Measurements from ENCODE around the gene PEX26.
A peak's percentile ranks its signal among the peaks of the same experiment; 100 is the strongest.
"Not testable (repeated sequence)": the region's sequence is repeated elsewhere in the genome, so short reads cannot be mapped to it uniquely, and the experiment has no call there.

Gene PEX26

GRCh38 chr22:18056807-18057474, 20.8 kb upstream of the PEX26 start:
- no peak for DNase-seq

GRCh38 chr22:18057568-18058209, 20.1 kb upstream of the PEX26 start:
- peak; percentile 98 for DNase-seq

GRCh38 chr22:18058371-18059093, 19.3 kb upstream of the PEX26 start:
- no peak for DNase-seq

GRCh38 chr22:18059094-18059417, 18.7 kb upstream of the PEX26 start:
- DNase-seq: no peak

DNA sequence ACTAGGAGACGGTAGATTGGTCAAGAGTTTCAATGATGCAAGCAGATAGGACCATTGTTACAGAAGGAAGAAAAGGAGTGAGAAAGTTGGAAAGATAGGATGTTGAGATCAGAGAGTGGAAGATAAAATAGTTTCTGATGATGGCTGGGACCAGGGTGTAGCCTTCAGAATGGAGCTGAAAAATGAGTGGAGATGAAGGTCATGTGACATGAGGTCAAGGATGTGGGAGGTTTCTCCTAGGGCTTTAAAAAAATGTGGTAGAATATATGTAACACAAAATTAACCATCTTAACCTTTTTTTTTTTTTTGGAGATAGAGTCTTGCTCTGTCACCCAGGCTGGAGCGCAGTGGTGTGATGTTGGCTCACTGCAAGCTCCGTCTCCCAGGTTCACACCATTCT, 18.3 kb upstream of the PEX26 start:
- no peak for DNase-seq

GRCh38 chr22:18059991-18060390, 17.8 kb upstream of the PEX26 start:
- DNase-seq: no peak

- DNase-seq: peak; percentile 74
Observed at GRCh38 chr22:18060646-18061620, 16.9 kb upstream of the PEX26 start.

GRCh38 chr22:18062421-18062820, 15.4 kb upstream of the PEX26 start:
- no peak for DNase-seq

- DNase-seq: no peak
Observed at GRCh38 chr22:18063306-18063705, 14.5 kb upstream of the PEX26 start.

DNA sequence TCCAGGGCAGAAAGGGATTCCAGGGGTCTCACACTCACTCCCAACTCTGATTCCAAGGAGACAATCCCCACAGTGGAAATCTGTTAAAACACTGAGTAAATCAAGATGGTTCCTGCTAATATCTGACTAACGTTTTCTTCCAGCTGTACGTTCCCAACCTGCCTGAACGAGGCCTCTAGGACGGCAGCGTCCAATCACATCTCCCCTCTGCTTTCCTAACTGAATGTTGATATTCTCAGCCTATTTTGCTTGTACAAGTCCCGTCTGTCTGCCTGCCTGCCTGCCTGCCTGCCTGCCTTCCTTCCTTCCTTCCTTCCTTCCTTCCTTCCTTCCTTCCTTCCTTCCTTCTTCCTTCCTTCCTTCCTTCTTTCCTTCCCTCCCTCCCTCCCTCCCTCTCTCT, 14.1 kb upstream of the PEX26 start:
- not testable (repeated sequence) for DNase-seq

GRCh38 chr22:18064636-18065035, 13.2 kb upstream of the PEX26 start:
- DNase-seq: no peak

DNA sequence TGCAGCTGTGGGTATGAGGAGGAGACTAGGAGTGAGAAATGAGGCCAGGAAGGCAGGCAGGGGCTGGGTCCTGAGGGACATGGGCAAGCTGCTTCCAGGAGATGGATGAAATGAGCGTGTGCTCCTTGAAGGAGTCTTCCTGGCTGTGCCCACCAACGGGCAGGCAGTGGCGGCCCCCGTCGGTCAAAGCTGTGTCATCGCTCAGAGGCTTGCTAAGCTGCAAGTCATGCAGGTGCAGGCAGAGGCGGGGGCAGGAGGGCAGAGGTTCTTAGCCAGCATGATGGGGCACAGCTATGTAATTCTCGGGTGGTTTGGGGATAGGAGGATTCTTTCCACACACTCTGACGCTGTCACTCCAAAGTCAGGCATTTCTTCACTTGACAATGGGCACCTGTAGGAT, 12.5 kb upstream of the PEX26 start:
- no peak for DNase-seq

DNA sequence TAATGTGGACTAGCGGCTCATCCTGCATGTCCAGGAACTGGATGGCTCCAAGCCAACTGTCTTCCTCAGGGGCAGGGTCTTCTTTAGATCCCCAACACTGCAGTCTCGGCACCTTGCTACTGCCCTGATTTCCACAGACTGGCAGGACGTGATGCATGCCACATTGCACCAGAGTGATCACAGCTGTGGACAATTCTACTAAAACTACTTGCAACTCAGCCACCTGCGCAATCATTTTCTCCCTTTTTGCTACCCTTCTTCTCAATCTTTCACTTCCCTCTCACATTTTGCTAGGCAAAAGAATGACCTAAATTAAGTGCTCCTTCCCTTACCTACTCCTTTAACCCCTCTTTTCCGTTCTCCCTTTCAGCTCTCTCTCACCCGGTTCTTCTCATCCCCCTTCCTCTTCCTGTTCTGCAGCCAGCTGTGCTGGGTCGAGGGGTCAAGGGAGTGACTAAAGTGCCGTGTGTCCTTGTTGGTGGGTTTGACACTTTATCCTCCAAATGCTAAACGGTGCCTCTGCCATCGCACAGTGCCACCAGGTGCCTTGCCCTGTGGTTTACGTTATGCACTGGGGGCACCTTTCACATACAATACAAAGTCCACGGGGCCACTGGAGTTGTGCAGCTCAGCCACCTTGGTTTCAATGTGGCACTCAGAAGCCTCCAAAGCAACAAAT, 11.5 kb upstream of the PEX26 start:
- no peak for DNase-seq

DNA sequence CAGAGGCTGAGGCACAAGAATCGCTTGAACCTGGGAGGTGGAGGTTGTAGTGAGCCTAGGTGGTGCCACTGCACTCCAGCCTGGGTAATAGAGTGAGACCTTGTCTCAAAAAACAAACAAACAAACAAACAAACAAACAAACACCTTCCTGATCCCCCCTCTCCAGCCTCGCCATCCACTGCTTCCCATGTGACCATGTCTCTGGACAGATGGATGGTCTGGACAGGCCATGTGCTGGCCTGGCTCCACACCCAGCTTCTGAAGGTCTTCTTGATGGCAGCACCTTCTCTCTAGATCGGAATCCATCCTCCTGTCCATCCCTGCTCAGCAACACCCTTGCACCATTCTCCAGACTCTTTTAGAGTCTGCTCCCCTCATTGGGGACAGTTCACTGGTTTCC, 10.7 kb upstream of the PEX26 start:
- DNase-seq: no peak

DNA sequence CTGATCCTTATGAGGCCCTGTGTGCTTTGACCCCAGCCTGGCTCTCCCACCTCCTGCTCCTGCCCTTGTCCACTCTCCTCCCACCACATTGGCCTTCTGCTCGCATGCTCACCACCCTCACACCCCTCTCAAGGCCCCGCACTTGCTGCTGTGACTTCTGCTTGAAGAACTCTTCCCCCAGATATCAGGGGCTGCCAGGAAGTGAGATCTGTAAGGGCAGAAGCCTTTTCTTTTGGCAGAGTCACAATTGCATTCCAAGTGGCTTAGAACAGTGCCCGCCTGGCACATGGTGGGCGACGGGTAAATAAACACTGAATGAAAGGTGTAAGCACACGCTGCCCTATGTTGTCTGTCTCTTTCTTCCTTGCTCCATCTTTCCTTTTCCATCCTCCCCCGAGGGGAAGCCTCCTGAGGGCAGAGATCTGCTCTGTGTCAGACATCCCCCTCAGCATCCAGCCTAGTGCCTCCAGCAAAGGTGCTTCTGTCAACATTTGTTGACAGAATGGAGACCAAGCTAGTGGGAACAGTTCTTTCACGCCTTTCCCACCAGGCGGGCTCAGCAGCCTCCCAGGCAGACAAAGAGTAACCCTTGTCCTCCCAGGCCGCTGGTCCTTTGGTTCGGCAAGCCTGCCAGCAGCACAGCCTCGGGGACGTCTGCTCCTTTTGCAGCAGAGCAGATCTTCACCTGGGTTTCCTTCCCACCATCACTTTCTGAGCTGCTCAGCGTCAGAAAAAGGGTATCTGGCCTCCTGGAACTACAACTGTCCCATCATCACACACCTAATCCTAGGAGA, 10.0 kb upstream of the PEX26 start:
- no peak for DNase-seq

DNA sequence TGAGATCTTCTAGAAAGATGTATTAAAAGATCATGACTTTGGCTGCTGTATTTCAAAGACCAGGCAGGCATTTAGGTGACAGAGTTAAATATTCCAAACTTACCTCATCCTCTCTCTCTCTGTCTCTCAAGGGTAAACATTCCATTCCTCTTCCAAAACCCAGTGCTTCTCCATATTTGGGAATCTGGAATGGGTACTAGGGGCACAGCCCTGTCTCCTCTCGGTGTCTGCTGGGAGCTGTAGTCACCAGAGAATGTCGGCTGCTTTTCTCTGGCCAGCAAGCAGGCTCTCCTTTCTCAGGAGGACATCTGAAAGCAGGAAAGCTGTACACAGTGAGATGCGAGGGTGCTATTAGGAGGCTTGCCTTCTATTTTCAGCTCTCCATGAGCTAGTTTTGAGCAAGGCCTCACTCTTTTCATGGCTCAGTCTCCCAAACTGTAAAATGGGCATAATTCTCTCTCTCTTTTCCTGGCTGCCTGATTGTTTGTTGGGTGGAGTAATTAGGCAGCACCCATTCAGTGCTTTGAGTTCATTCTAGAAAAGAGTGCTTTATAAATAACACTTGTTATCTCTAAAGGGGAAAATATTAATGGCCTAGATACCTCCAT, 9.3 kb upstream of the PEX26 start:
- peak; percentile 88 for DNase-seq

- DNase-seq: no peak
Observed at GRCh38 chr22:18069041-18069440, 8.7 kb upstream of the PEX26 start.

GRCh38 chr22:18070041-18070440, 7.7 kb upstream of the PEX26 start:
- no peak for DNase-seq

- no peak for DNase-seq
Observed at GRCh38 chr22:18070556-18071306, 7.1 kb upstream of the PEX26 start.

DNA sequence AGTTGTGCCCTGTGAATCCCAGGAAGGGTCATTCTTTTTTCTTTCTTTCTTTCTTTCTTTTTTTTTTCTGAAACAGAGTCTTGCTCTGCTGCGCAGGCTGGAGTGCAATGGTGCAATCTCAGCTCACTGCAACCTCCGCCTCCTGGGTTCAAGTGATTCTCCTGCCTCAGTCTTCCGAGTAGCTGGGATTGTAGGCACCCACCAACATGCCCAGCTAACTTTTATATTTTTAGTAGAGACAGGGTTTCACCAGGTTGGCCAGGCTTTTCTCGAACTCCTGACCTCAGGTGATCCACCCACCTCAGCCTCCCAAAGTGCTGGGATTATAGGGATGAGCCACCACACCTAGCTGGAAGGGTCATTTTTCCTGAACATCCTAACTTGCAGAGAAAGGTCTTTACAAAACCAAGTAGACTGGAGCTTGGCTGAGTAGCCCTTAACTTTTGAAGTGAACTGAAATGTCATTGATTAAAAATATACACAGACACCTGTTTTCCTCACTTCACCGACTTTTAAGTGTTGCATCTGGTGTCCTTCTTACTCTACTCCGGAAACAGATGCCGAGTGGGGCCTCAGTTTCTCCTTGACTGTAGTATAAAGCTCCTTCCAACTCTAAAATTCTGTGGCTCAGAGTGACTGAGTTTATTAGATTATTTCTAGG, 6.4 kb upstream of the PEX26 start:
- DNase-seq: not testable (repeated sequence)
